Upper lobe of left lung (tissue), 4 donors: ENCODE data around the gene KCNA1.

ENCODE experiments used
- CTCF ChIP-seq, 6 experiments: fragments of 450-650 bp in 4 of 6; fragments of 200-600 bp in 2 of 6; sonication (generic) in 2 of 6; IDR thresholded peaks; one replicate each; pipeline ENCODE4 v1.5.1; 2016 to 2019; ENCODE audit warnings: antibody characterized with exemption in 6 of 6
- POLR2A ChIP-seq, 4 donors: fragments of 450-650 bp; IDR thresholded peaks; one replicate each; pipeline ENCODE4 v1.5.1; 2016 to 2017; ENCODE audit warnings: antibody characterized with exemption in 4 of 4, mild to moderate bottlenecking in 2 of 4
- POLR2AphosphoS5 ChIP-seq, 2 donors: sonication (generic); formaldehyde crosslinking; IDR thresholded peaks; one replicate each; pipeline ENCODE4 v1.5.1; 2017; ENCODE audit warnings: antibody characterized with exemption in 2 of 2

GRCh38 chr12:4900327-4900726 is 9.4 kb upstream of the KCNA1 start:
- TF ChIP-seq CTCF (IDR thresholded peaks at IDR 0.05) (no peak), POLR2A (IDR thresholded peaks at IDR 0.05) (no peak), POLR2AphosphoS5 (IDR thresholded peaks at IDR 0.05) (no peak)
